ENCODE measurements around the gene VAV1. TPM values are rescaled to one million over a fixed set of nuclear protein-coding genes. Genes with fewer than 3 reads are reported as not detected.

VAV1 gene
- total and polyA plus RNA-seq, 2 donors (not counting 3 experiments of a cell fraction or from before 2014, with no cell fraction given): not detected

- POLR2A ChIA-PET: no interaction called here
- dilution Hi-C loops (cut with MboI; ENCODE audit: extremely low pct_ligation_motif_present, low sequenced_read_pairs): no loop called here
- CTCF ChIA-PET: interaction anchor here (0.6 to 1.8 kb wide), 4 partner anchors 9 to 51 kb away, joined by 3 to 4 read pairs (median 4); no protein-coding TSS in a partner anchor
Observed at GRCh38 chr19:6812612-6813011, 40.1 kb downstream of the VAV1 start.

More at GRCh38 chr19:6812612-6813011, 40.1 kb downstream of the VAV1 start:
- Histone ChIP-seq H3K27ac (ENCODE audit: insufficient read depth, low read depth, low read length) (no peak overlapping the region), H3K9ac (replicated peaks; ENCODE audit: extremely low read depth, insufficient read depth, low read length) (no peak overlapping the region), H3K9me3 (replicated peaks; ENCODE audit: control insufficient read depth, insufficient read depth, low read length) (no peaks in the 10 kb centered on the region), H3K27me3 (ENCODE audit: control insufficient read depth in 2 of 2, insufficient read depth in 2 of 2, low read length in 2 of 2) (no peaks in the 10 kb centered on the region), H3K9me1 (replicated peaks; ENCODE audit: control insufficient read depth, extremely low read depth, insufficient read depth, low read length) (no peaks in the 10 kb centered on the region), H4K20me1 (replicated peaks; ENCODE audit: control insufficient read depth, extremely low read depth, insufficient read depth, low read length) (no peaks in the 10 kb centered on the region), H3K4me2 (ENCODE audit: insufficient read depth, low read length) (no peak overlapping the region), H3K79me2 (ENCODE audit: control insufficient read depth, insufficient read depth, low read length) (no peaks in the 10 kb centered on the region), H2AFZ (ENCODE audit: low read depth, low read length) (no peak overlapping the region), H3K36me3 (ENCODE audit: control insufficient read depth in 2 of 2, extremely low read depth in 1 of 2, insufficient read depth in 2 of 2, low read length in 2 of 2) (no peaks in the 10 kb centered on the region), H3K4me1 (ENCODE audit: control insufficient read depth, extremely low read depth, insufficient read depth, low read length) (no peaks in the 10 kb centered on the region), H3K4me3 (replicated peaks in 1 of 3; ENCODE audit: insufficient read depth in 1 of 3, low read depth in 1 of 3, low read length in 3 of 3) (no peak overlapping the region)
- no TSS peak for BruUV-seq (replicated peaks)
- DNase-seq (ENCODE audit: low read depth, low spot score) (no peak), FAIRE-seq (no peak)
- no peak for TF ChIP-seq GATA2 (IDR thresholded peaks at IDR 0.05; ENCODE audit: insufficient read depth, insufficient read length, low read depth, low read length)
- TF ChIP-seq POLR2A (IDR thresholded peaks at IDR 0.05; ENCODE audit: low read depth, low read length): no peak
- no peak for TF ChIP-seq CTCF (IDR thresholded peaks at IDR 0.05; ENCODE audit: extremely low read depth in 1 of 2, insufficient read depth in 1 of 2, low read depth in 1 of 2, low read length in 2 of 2)
- TF ChIP-seq FOS (IDR thresholded peaks at IDR 0.05; ENCODE audit: borderline replicate concordance, insufficient read depth, low read length): no peak
- TF ChIP-seq MYC (IDR thresholded peaks at IDR 0.05; ENCODE audit: low read depth, low read length): no peak
- TF ChIP-seq POLR2AphosphoS5 (IDR thresholded peaks at IDR 0.05; ENCODE audit: insufficient read depth, low read depth, low read length): no peak
- TF ChIP-seq JUN (IDR thresholded peaks at IDR 0.05; ENCODE audit: borderline replicate concordance, insufficient read depth, insufficient read length, low read depth): no peak
- no peak for TF ChIP-seq MAX (IDR thresholded peaks at IDR 0.05; ENCODE audit: insufficient read depth, insufficient read length)
- TF ChIP-seq EZH2 (IDR thresholded peaks at IDR 0.05; ENCODE audit: borderline replicate concordance, low read depth, low read length, severe bottlenecking): no peak
- intact Hi-C loops (cut with micrococcal nuclease): no loop called here
